Nephron progenitor cell (in vitro differentiated cells): ENCODE results near the gene ADAM12.

Experiments used
- DNase-seq: peaks from one replicate; pipeline ENCODE4 v3.0.0; 2021
- H3K27ac Mint-ChIP-seq: 2 replicates; pipeline ENCODE4 v1.8.0; 2021; ENCODE audit warnings: mild to moderate bottlenecking, moderate library complexity, mixed read lengths
- H3K27me3 Mint-ChIP-seq: 2 replicates; pipeline ENCODE4 v1.8.0; 2021; ENCODE audit warnings: mild to moderate bottlenecking, low read depth, mixed read lengths; ENCODE audit not compliant: poor library complexity
- H3K36me3 Mint-ChIP-seq: 2 replicates; pipeline ENCODE4 v1.8.0; 2021; ENCODE audit warnings: low read depth, mixed read lengths
- H3K4me1 Mint-ChIP-seq: 2 replicates; pipeline ENCODE4 v1.8.0; 2021; ENCODE audit warnings: mixed read lengths
- H3K4me3 Mint-ChIP-seq: 2 replicates; pipeline ENCODE4 v1.8.0; 2021; ENCODE audit warnings: mild to moderate bottlenecking, moderate library complexity, mixed read lengths
- H3K9me3 Mint-ChIP-seq: 2 replicates; pipeline ENCODE4 v1.8.0; 2021; ENCODE audit warnings: mild to moderate bottlenecking, moderate library complexity, mixed read lengths
- TF ChIP-seq, protein P1 (sequence below): fragments of 200-600 bp; sonication (generic); IDR thresholded peaks from 2 replicates; pipeline ENCODE4 v1.5.0; 2021; ENCODE audit warnings: antibody characterized with exemption

Gene ADAM12

DNA sequence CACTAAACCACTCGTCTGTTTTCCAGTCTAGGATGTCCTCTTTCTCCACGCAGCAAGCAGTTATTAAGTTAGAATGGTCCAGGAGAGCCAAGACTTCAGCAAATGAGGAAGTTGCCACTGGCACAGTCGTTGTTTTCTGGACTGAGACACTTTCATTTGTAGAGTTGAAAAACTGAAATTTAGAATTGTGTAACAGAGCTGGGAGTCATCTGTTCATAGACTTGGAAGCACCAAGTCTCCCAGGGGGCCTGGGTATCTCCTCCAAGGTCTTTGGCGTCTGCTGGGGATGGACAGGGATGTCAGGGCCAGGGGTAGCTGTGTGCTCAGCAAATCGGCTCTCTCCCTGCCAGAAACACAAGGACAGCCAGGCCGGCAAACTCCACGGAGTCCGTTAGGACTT lies 283.5 kb downstream of the ADAM12 start:
- Mint-ChIP-seq H3K4me3 (no peak overlapping the region), H3K36me3 (no peaks in the 10 kb centered on the region), H3K27me3 (peaks cover 20% of the 10 kb centered on the region)

DNA sequence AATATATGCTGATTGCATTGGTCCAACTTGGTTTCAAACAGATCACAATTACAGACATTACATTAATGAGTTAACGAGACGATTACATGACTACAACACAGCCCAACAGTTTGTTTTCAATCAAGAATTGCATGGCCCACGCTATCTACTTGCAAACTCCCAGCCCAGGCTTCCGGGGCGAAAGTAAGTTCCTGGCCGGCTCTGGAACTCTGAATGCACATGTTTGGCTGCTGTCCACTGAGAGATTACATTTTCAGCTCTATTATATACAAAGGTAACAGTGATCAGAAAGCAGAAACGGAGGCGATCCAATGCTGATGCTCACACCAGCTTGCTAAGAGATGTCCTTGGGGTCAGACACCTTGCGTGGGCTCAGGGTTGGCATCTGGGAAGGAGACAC lies 285.6 kb downstream of the ADAM12 start:
- TF ChIP-seq, protein P1, sequence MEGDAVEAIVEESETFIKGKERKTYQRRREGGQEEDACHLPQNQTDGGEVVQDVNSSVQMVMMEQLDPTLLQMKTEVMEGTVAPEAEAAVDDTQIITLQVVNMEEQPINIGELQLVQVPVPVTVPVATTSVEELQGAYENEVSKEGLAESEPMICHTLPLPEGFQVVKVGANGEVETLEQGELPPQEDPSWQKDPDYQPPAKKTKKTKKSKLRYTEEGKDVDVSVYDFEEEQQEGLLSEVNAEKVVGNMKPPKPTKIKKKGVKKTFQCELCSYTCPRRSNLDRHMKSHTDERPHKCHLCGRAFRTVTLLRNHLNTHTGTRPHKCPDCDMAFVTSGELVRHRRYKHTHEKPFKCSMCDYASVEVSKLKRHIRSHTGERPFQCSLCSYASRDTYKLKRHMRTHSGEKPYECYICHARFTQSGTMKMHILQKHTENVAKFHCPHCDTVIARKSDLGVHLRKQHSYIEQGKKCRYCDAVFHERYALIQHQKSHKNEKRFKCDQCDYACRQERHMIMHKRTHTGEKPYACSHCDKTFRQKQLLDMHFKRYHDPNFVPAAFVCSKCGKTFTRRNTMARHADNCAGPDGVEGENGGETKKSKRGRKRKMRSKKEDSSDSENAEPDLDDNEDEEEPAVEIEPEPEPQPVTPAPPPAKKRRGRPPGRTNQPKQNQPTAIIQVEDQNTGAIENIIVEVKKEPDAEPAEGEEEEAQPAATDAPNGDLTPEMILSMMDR = no peak
- no peaks in the 10 kb centered on the region for H3K36me3 Mint-ChIP-seq
- peaks cover 15% of the 10 kb centered on the region for H3K27me3 Mint-ChIP-seq
- no peaks in the 10 kb centered on the region for H3K4me1 Mint-ChIP-seq
- no peaks in the 10 kb centered on the region for H3K9me3 Mint-ChIP-seq
- H3K4me3 Mint-ChIP-seq = no peak overlapping the region
- no peak for DNase-seq
- H3K27ac Mint-ChIP-seq = no peak overlapping the region

More for the DNA sequence above, 283.5 kb downstream of the ADAM12 start:
- Mint-ChIP-seq H3K27ac (no peak overlapping the region), H3K4me1 (peaks cover 3% of the 10 kb centered on the region), H3K9me3 (no peaks in the 10 kb centered on the region)
- TF ChIP-seq, protein P1 = no peak
- DNase-seq = no peak

DNA sequence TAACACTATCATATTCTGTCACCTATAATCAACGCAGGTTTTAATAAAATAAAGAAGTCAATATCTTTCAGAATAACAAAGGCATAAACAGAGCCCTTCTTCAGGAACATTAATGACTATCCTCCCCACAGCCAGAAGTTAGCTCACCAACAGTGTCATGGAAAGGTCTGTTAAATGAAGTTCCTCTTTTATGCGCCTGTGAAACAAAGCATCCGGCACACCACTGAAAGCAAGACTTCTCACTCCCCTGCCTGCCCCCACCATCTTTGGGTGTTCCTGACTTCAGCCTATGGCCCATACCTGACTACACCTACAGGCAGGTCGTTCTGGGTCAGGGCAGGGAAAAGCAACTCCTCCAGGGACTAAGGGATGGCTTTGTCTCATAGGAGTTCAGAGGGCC lies 286.5 kb downstream of the ADAM12 start:
- TF ChIP-seq, protein P1 = no peak
- no peak for DNase-seq
- Mint-ChIP-seq H3K27me3 (peaks cover 15% of the 10 kb centered on the region), H3K4me3 (no peak overlapping the region), H3K9me3 (no peaks in the 10 kb centered on the region), H3K27ac (no peak overlapping the region), H3K4me1 (no peaks in the 10 kb centered on the region), H3K36me3 (no peaks in the 10 kb centered on the region)

DNA sequence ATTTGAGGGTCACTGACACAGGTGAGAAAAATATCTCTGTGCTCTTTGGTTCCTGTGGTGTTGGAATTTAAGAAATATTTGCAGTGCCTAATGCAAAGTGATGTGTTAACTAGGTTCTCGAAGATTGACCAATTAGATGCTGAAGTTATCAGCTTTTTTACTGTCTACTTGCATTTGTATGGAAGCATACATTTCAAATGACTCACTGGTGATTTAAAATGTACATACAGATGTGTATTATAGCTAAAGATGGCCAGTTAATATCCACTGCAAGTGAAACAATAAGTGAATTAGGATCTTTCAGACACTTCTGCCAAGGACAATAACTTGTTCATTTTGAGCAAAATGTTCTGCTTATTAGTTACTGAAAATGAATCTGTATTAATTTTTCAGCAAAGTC lies 287.0 kb downstream of the ADAM12 start:
- no peak overlapping the region for H3K27ac Mint-ChIP-seq
- no peak overlapping the region for H3K4me3 Mint-ChIP-seq
- no peaks in the 10 kb centered on the region for H3K36me3 Mint-ChIP-seq
- no peak for DNase-seq
- H3K27me3 Mint-ChIP-seq = peaks cover 14% of the 10 kb centered on the region
- TF ChIP-seq, protein P1 = no peak
- H3K4me1 Mint-ChIP-seq = no peaks in the 10 kb centered on the region
- H3K9me3 Mint-ChIP-seq = no peaks in the 10 kb centered on the region

DNA sequence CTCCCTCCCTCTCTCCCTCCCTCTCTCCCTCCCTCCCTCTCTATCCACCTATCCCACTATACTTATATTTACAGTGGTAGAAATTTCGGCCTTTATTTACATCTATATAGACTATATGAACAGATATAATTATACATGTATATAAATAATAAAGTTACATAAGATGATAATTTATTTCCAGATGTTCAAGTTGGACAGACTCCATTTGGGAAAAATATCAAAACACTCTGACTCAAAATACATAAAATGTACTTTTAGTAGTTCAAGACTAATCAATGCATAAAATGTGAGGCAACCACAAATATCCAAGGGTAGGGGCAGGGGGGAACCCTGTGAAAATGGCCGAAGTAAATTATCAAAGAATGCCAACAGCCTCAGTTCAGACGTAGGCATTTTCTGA lies 288.9 kb downstream of the ADAM12 start:
- no peak overlapping the region for H3K27ac Mint-ChIP-seq
- peaks cover 7% of the 10 kb centered on the region for H3K27me3 Mint-ChIP-seq
- TF ChIP-seq, protein P1 = no peak
- no peak overlapping the region for H3K4me3 Mint-ChIP-seq
- no peak for DNase-seq
- H3K4me1 Mint-ChIP-seq = no peaks in the 10 kb centered on the region
- no peaks in the 10 kb centered on the region for H3K9me3 Mint-ChIP-seq
- H3K36me3 Mint-ChIP-seq = no peaks in the 10 kb centered on the region

DNA sequence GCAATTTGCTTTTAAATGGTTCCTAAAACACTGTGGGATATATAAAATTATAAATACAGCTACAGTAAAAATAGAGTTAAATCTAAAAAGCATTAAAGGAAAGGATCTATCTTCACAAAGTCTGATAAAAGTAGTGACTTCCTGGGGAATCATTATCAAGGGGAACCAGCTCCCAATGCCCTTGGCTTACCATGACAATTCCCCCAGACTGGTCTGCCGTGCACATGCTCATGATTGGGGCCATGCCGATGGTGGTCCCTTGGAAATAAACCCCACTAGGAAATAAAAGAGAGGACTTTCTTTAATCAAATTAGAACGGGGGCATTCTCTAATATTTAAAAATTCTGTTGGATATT lies 290.1 kb downstream of the ADAM12 start:
- H3K27me3 Mint-ChIP-seq = peaks cover 13% of the 10 kb centered on the region
- H3K4me1 Mint-ChIP-seq = no peaks in the 10 kb centered on the region
- no peak overlapping the region for H3K4me3 Mint-ChIP-seq
- DNase-seq = no peak
- no peaks in the 10 kb centered on the region for H3K9me3 Mint-ChIP-seq
- no peaks in the 10 kb centered on the region for H3K36me3 Mint-ChIP-seq
- no peak overlapping the region for H3K27ac Mint-ChIP-seq
- TF ChIP-seq, protein P1 = no peak
